HepG2 (cell line): ENCODE results near the gene TBCD. TPM values are rescaled to one million over a fixed set of nuclear protein-coding genes. Genes with fewer than 3 reads are reported as not detected.

Experiments used
- ATAC-seq: fragments of 200-7000 bp; cut with Tn5 transposase; 3 replicates; pipeline ENCODE4 v1.9.1; 2020; ENCODE audit warnings: mild to moderate bottlenecking, moderate library complexity
- BruUV-seq: library from RNA; stranded (reverse); fragments of 400-500 nt; replicated peaks from 2 replicates; lab custom pipeline; 2021; lab: Mats Ljungman, UMichigan
- CTCF ChIA-PET: fragments of 300-600 bp; formaldehyde crosslinking; extraction: SDS; loops from one replicate; lab custom pipeline; 2021; ENCODE audit warnings: low total read pairs, inconsistent platforms, low intra/inter-chr PET ratio; lab: Yijun Ruan, JAX
- POLR2A ChIA-PET: fragments of 350-600 bp; sonication (Branson Sonifier 250); formaldehyde crosslinking; loops from one replicate; lab custom pipeline; 2020; ENCODE audit warnings: antibody characterized with exemption, inconsistent platforms; lab: Yijun Ruan, JAX
- DNase-seq: peaks from one replicate; pipeline ENCODE4 v3.0.0-alpha.2; 2015; ENCODE audit warnings: low spot score
- FAIRE-seq: peaks from 3 replicates; lab custom pipeline; 2011; peaks lifted over from hg19 to GRCh38; lab: Jason Lieb, UNC
- H2AFZ ChIP-seq: one replicate; pipeline ENCODE4 v1.6.1; 2011; ENCODE audit warnings: low read length, inconsistent platforms
- H3K27ac ChIP-seq: fragments of 300-600 bp; 3 replicates; pipeline ENCODE4 v1.8.0; 2011; ENCODE audit warnings: mixed run types, mild to moderate bottlenecking, mixed read lengths, low read length, inconsistent platforms; ENCODE audit not compliant: insufficient read depth; ENCODE audit errors: extremely low read length
- H3K27me3 ChIP-seq, 2 experiments: fragments of 200-600 bp in 1 of 2; 2 replicates in 1 of 2; 3 replicates in 1 of 2; pipeline versions ENCODE4 v1.6.0 to v1.8.0; 2011; ENCODE audit warnings: low read length in 2 of 2, mild to moderate bottlenecking in 2 of 2, moderate library complexity in 2 of 2, inconsistent platforms in 1 of 2; ENCODE audit not compliant: insufficient read depth in 2 of 2, control insufficient read depth in 1 of 2
- H3K36me3 ChIP-seq, 2 experiments: fragments of 200-600 bp in 1 of 2; replicated peaks in 1 of 2; 2 replicates in 1 of 2; 3 replicates in 1 of 2; pipeline versions ENCODE4 v1.5.1 to v1.8.0; 2011; ENCODE audit warnings: low read length in 2 of 2, inconsistent platforms in 1 of 2; ENCODE audit not compliant: insufficient read depth in 2 of 2, control insufficient read depth in 1 of 2
- H3K4me1 ChIP-seq: 2 replicates; pipeline ENCODE4 v1.5.1; 2012; ENCODE audit warnings: low read length, inconsistent platforms; ENCODE audit not compliant: insufficient read depth
- H3K4me2 ChIP-seq: 2 replicates; pipeline ENCODE4 v1.6.0; 2011; ENCODE audit warnings: low read depth, low read length, inconsistent platforms
- H3K4me3 ChIP-seq, 3 experiments: fragments of 200-600 bp in 1 of 3; sonication (generic), shearing (Covaris generic) in 1 of 3; replicated peaks in 1 of 3; 2 replicates each; pipeline ENCODE4 v1.5.1; 2011 to 2016; ENCODE audit warnings: low read length in 3 of 3, inconsistent platforms in 2 of 3, low read depth in 2 of 3, mild to moderate bottlenecking in 2 of 3, control low read depth in 1 of 3, mixed read lengths in 1 of 3; ENCODE audit not compliant: insufficient read depth in 1 of 3
- H3K79me2 ChIP-seq: one replicate; pipeline ENCODE4 v1.6.1; 2011; ENCODE audit warnings: low read length, inconsistent platforms; ENCODE audit not compliant: insufficient read depth
- H3K9ac ChIP-seq: 2 replicates; pipeline ENCODE4 v1.6.0; 2011; ENCODE audit warnings: mild to moderate bottlenecking, low read depth, low read length, inconsistent platforms; ENCODE audit not compliant: insufficient read depth
- H3K9me3 ChIP-seq: 2 replicates; pipeline ENCODE4 v1.5.1; 2012; ENCODE audit warnings: mild to moderate bottlenecking, low read length
- H4K20me1 ChIP-seq: 2 replicates; pipeline ENCODE4 v1.6.0; 2011; ENCODE audit warnings: inconsistent platforms, mild to moderate bottlenecking, low read length, moderate library complexity; ENCODE audit not compliant: insufficient read depth
- AHR ChIP-seq: IDR thresholded peaks from 2 replicates; pipeline ENCODE4 v1.6.1; 2018; ENCODE audit warnings: missing genetic modification reagents, missing compliant biosample characterization
- CTCF ChIP-seq: sonication (generic); formaldehyde crosslinking; IDR thresholded peaks from 2 replicates; pipeline ENCODE4 v1.5.0; 2020; ENCODE audit warnings: mild to moderate bottlenecking, missing genetic modification reagents, moderate library complexity
- HDAC6 ChIP-seq: fragments of 200-600 bp; sonication (generic); IDR thresholded peaks from 2 replicates; pipeline ENCODE4 v1.7.0; 2017; ENCODE audit warnings: mild to moderate bottlenecking, antibody characterized with exemption, low read length, low read depth
- HHEX ChIP-seq: IDR thresholded peaks from 2 replicates; pipeline ENCODE4 v1.6.1; 2016; ENCODE audit warnings: control low read depth
- MAFF ChIP-seq: IDR thresholded peaks from 2 replicates; pipeline ENCODE4 v1.6.1; 2011; ENCODE audit warnings: low read depth, low read length, improper control_type of control experiment
- NBN ChIP-seq: fragments of 450-650 bp; conservative IDR thresholded peaks from 2 replicates; pipeline ENCODE4 v1.6.1; 2017
- PBX3 ChIP-seq: sonication (generic); formaldehyde crosslinking; IDR thresholded peaks from 2 replicates; pipeline ENCODE4 v1.8.1; 2023; ENCODE audit warnings: missing genetic modification reagents, inconsistent platforms, borderline replicate concordance
- SAP130 ChIP-seq: IDR thresholded peaks from 2 replicates; pipeline ENCODE4 v1.6.1; 2016; ENCODE audit warnings: low read depth
- STAG1 ChIP-seq: sonication (generic); formaldehyde crosslinking; IDR thresholded peaks from 2 replicates; pipeline ENCODE4 v1.4.0; 2020; ENCODE audit warnings: missing genetic modification reagents
- ZNF782 ChIP-seq: sonication (generic); formaldehyde crosslinking; IDR thresholded peaks from 2 replicates; pipeline ENCODE4 v1.4.0; 2020; ENCODE audit warnings: missing genetic modification reagents, mild to moderate bottlenecking, borderline replicate concordance
- WGBS: methylation state at CpG from one replicate; pipeline ENCODE4 v1.1.6; 2017; ENCODE audit warnings: low lambda C conversion rate; 5-methylcytosine and 5-hydroxymethylcytosine counted together
- in situ Hi-C: cut with HindIII; loops from 2 replicates; pipeline ENCODE4 v1.10.0; 2017; ENCODE audit warnings: low pct_unique_long_range_greater_than_20kb; ENCODE audit not compliant: extremely low pct_ligation_motif_present
- intact Hi-C: fragments of 100-400 bp; cut with micrococcal nuclease; formaldehyde crosslinking; loops from one replicate; pipeline ENCODE4 v1.10.0; 2022; ENCODE audit not compliant: unreplicated experiment
- polyA plus RNA-seq, 8 experiments: library from polyadenylated mRNA; depleted of rRNA in 3 of 8; stranded (reverse) in 7 of 8; unstranded in 1 of 8; fragments of >200 nt; fragmentation: Illumina TruSeq in 4 of 8; extraction: Trizol in 4 of 8; gene quantifications; 2 replicates each; pipeline versions ENCODE4 v1.2.1 to v1.2.3, GENCODE V29; 2011 to 2016; ENCODE audit warnings: low read depth in 4 of 8, missing spikeins in 1 of 8, mixed read lengths in 1 of 8; ENCODE audit not compliant: insufficient read depth in 1 of 8
- total RNA-seq, 5 experiments: library from RNA; depleted of rRNA; stranded (reverse); fragments of >200 nt; fragmentation: Illumina TruSeq; extraction: Trizol; gene quantifications; 2 replicates each; pipeline ENCODE4 v1.2.3, GENCODE V29; 2016; ENCODE audit warnings: low read depth in 1 of 5
- TF ChIP-seq, protein P1 (sequence below): IDR thresholded peaks from 2 replicates; pipeline ENCODE4 v1.6.1; 2018; ENCODE audit warnings: missing genetic modification reagents, mild to moderate bottlenecking, missing compliant biosample characterization
- TF ChIP-seq, protein P2 (sequence below), 2 experiments: fragments of 450-650 bp in 1 of 2; sonication (generic) in 1 of 2; formaldehyde crosslinking; IDR thresholded peaks; 2 replicates each; pipeline versions ENCODE4 v1.5.0 to v1.8.0; 2020 to 2022; ENCODE audit warnings: mild to moderate bottlenecking in 1 of 2, missing genetic modification reagents in 1 of 2

Gene TBCD
- total and polyA plus RNA-seq, 2 of the 13 experiments (the other 11 are each of a cell fraction or from before 2014, with no cell fraction given): 33.9 to 54.8 TPM

- ATAC-seq (no peak), DNase-seq (no peak), FAIRE-seq (no peak)
- TF ChIP-seq AHR (no peak), SAP130 (CRISPR knock-in tag) (no peak)
- 94% methylated on average over 28 of the region's 28 CpGs for WGBS
- H3K27ac ChIP-seq: no peak overlapping the region
- no peaks in the 10 kb centered on the region for H4K20me1 ChIP-seq
- H3K4me2 ChIP-seq: no peak overlapping the region
- no peaks in the 10 kb centered on the region for H3K4me1 ChIP-seq
- no peaks in the 10 kb centered on the region for H3K79me2 ChIP-seq
- no peaks in the 10 kb centered on the region for H3K27me3 ChIP-seq
- in situ Hi-C loops: no loop called here
- H2AFZ ChIP-seq: no peak overlapping the region
- H3K4me3 ChIP-seq: no peak overlapping the region
- intact Hi-C loops: no loop called here
- peaks cover 28 to 69% of the 10 kb centered on the region in 2 experiments for H3K36me3 ChIP-seq
- H3K9ac ChIP-seq: no peak overlapping the region
- no peaks in the 10 kb centered on the region for H3K9me3 ChIP-seq
- ChIA-PET POLR2A (no interaction called here), CTCF (no interaction called here)
- TSS peak; percentile 40 for BruUV-seq
Measured at GRCh38 chr17:82932518-82933310, 180.8 kb downstream of the TBCD start.

DNA sequence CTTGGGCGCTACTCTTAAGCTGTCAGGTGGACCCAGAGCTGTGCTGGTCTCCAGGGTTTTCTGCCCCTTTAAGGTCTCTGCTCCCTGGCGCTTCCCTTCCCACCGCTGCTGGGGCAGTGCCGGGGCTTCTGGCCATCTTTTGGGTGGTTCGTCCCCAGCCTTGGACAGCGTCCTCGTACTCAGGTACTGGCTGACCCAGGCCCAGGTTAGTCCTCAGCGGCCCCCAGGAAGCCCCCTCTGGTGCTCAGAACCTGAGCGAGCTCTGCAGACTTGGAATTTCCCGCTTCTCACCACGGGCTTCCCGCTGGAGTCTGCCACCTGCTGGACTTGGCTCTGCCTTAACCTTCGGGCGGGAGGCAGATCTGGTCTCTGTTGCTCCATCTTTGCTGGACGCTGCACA, 182.0 kb downstream of the TBCD start:
- no peak overlapping the region for H3K4me2 ChIP-seq
- no peaks in the 10 kb centered on the region for H3K79me2 ChIP-seq
- in situ Hi-C loops (no loop called here), intact Hi-C loops (no loop called here)
- H2AFZ ChIP-seq: no peak overlapping the region
- peaks cover 25 to 69% of the 10 kb centered on the region in 2 experiments for H3K36me3 ChIP-seq
- no peaks in the 10 kb centered on the region for H3K27me3 ChIP-seq
- no peaks in the 10 kb centered on the region for H3K9me3 ChIP-seq
- H3K9ac ChIP-seq: no peak overlapping the region
- FAIRE-seq (no peak), ATAC-seq (no peak), DNase-seq (no peak)
- ChIA-PET POLR2A (no interaction called here), CTCF (no interaction called here)
- no peaks in the 10 kb centered on the region for H3K4me1 ChIP-seq
- no peak overlapping the region for H3K27ac ChIP-seq
- WGBS: 97% methylated on average over 12 of the region's 15 CpGs
- BruUV-seq: no TSS peak
- H4K20me1 ChIP-seq: no peaks in the 10 kb centered on the region
- no peak overlapping the region for H3K4me3 ChIP-seq
- TF ChIP-seq HHEX (no peak), PBX3 (CRISPR knock-in tag) (no peak), STAG1 (peak; percentile 22; the same call in 1 of the 2 replicates), NBN (no peak), CTCF (CRISPR knock-in tag) (peak; percentile 41), ZNF782 (no peak), HDAC6 (no peak), MAFF (no peak)
- TF ChIP-seq, protein P1, sequence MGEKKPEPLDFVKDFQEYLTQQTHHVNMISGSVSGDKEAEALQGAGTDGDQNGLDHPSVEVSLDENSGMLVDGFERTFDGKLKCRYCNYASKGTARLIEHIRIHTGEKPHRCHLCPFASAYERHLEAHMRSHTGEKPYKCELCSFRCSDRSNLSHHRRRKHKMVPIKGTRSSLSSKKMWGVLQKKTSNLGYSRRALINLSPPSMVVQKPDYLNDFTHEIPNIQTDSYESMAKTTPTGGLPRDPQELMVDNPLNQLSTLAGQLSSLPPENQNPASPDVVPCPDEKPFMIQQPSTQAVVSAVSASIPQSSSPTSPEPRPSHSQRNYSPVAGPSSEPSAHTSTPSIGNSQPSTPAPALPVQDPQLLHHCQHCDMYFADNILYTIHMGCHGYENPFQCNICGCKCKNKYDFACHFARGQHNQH (CRISPR knock-in tag): no peak
- TF ChIP-seq, protein P2, sequence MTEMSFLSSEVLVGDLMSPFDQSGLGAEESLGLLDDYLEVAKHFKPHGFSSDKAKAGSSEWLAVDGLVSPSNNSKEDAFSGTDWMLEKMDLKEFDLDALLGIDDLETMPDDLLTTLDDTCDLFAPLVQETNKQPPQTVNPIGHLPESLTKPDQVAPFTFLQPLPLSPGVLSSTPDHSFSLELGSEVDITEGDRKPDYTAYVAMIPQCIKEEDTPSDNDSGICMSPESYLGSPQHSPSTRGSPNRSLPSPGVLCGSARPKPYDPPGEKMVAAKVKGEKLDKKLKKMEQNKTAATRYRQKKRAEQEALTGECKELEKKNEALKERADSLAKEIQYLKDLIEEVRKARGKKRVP (CRISPR knock-in tag; IDR thresholded peaks at IDR 0.05): no peak
